Measurements from ENCODE around the gene EMP2. TPM values are rescaled to one million over a fixed set of nuclear protein-coding genes. Genes with fewer than 3 reads are reported as not detected.

EMP2 gene
- polyA plus RNA-seq, 3 donors: not detected

GRCh38 chr16:10538583-10538982 lies 41.8 kb downstream of the EMP2 start:
- H3K27ac Mint-ChIP-seq: no peak overlapping the region
- Histone ChIP-seq H3K4me3 (replicated peaks in 1 of 3; ENCODE audit: low read depth in 2 of 3, low read length in 3 of 3) (no peak overlapping the region), H3K4me2 (replicated peaks; ENCODE audit: extremely low read depth, low read length, poor library complexity, severe bottlenecking) (no peak overlapping the region), H3K36me3 (replicated peaks in 1 of 2; ENCODE audit: control insufficient read depth in 1 of 2, insufficient read depth in 2 of 2, low read length in 2 of 2) (no peaks in the 10 kb centered on the region), H3K79me2 (ENCODE audit: insufficient read depth, low read length) (no peaks in the 10 kb centered on the region), H3K27ac (ENCODE audit: low read depth in 1 of 2, low read length in 2 of 2) (no peak overlapping the region), H3K27me3 (ENCODE audit: control insufficient read depth in 2 of 2, insufficient read depth in 2 of 2, low read length in 2 of 2) (no peaks in the 10 kb centered on the region), H2AFZ (ENCODE audit: insufficient read depth, low read depth, low read length, poor library complexity, severe bottlenecking) (no peak overlapping the region), H3K4me1 (ENCODE audit: control insufficient read depth in 1 of 2, insufficient read depth in 2 of 2, low read length in 2 of 2) (no peaks in the 10 kb centered on the region), H3K9me3 (replicated peaks in 1 of 2; ENCODE audit: control insufficient read depth in 1 of 2, insufficient read depth in 1 of 2, low read length in 2 of 2) (no peaks in the 10 kb centered on the region), H4K20me1 (ENCODE audit: insufficient read depth, low read length) (no peaks in the 10 kb centered on the region), H3K9ac (ENCODE audit: insufficient read depth, low read length, poor library complexity, severe bottlenecking) (no peak overlapping the region)
- peaks cover 0 to 1% (median 0%) of the 10 kb centered on the region in 7 donors for H3K9me3 Mint-ChIP-seq
- H3K4me3 Mint-ChIP-seq: no peak overlapping the region
- H3K36me3 Mint-ChIP-seq: no peaks in the 10 kb centered on the region
- TF ChIP-seq CTCF (IDR thresholded peaks at IDR 0.05): no peak
- intact Hi-C loops (cut with micrococcal nuclease): no loop called here
- WGBS (ENCODE audit: insufficient coverage): 96% methylated on average over 2 of the region's 2 CpGs
- H3K4me1 Mint-ChIP-seq: no peaks in the 10 kb centered on the region
- peaks cover 1 to 7% (median 3%) of the 10 kb centered on the region in 3 donors for H3K27me3 Mint-ChIP-seq (ENCODE audit: low read depth in 3 of 3)
- no peak for DNase-seq

GRCh38 chr16:10537946-10538345 lies 42.5 kb downstream of the EMP2 start:
- no peaks in the 10 kb centered on the region for H3K36me3 ChIP-seq (replicated peaks in 1 of 2; ENCODE audit: control insufficient read depth in 1 of 2, insufficient read depth in 2 of 2, low read length in 2 of 2)
- no peak for TF ChIP-seq CTCF (IDR thresholded peaks at IDR 0.05)
- DNase-seq: no peak
- no peak overlapping the region for H3K9ac ChIP-seq (ENCODE audit: insufficient read depth, low read length, poor library complexity, severe bottlenecking)
- intact Hi-C loops (cut with micrococcal nuclease): no loop called here
- no peaks in the 10 kb centered on the region for H3K4me1 ChIP-seq (ENCODE audit: control insufficient read depth in 1 of 2, insufficient read depth in 2 of 2, low read length in 2 of 2)
- no peak overlapping the region for H3K4me3 Mint-ChIP-seq
- H3K4me3 ChIP-seq (replicated peaks in 1 of 3; ENCODE audit: low read depth in 2 of 3, low read length in 3 of 3): no peak overlapping the region
- H4K20me1 ChIP-seq (ENCODE audit: insufficient read depth, low read length): no peaks in the 10 kb centered on the region
- 100% methylated on average over 12 of the region's 15 CpGs for WGBS (ENCODE audit: insufficient coverage)
- H3K4me1 Mint-ChIP-seq: no peaks in the 10 kb centered on the region
- no peaks in the 10 kb centered on the region for H3K27me3 ChIP-seq (ENCODE audit: control insufficient read depth in 2 of 2, insufficient read depth in 2 of 2, low read length in 2 of 2)
- no peaks in the 10 kb centered on the region for H3K36me3 Mint-ChIP-seq
- H3K27ac ChIP-seq (ENCODE audit: low read depth in 1 of 2, low read length in 2 of 2): no peak overlapping the region
- H3K9me3 Mint-ChIP-seq: peaks cover 0 to 1% (median 0%) of the 10 kb centered on the region in 7 donors
- no peaks in the 10 kb centered on the region for H3K9me3 ChIP-seq (replicated peaks in 1 of 2; ENCODE audit: control insufficient read depth in 1 of 2, insufficient read depth in 1 of 2, low read length in 2 of 2)
- no peak overlapping the region for H2AFZ ChIP-seq (ENCODE audit: insufficient read depth, low read depth, low read length, poor library complexity, severe bottlenecking)
- no peak overlapping the region for H3K27ac Mint-ChIP-seq
- no peaks in the 10 kb centered on the region for H3K79me2 ChIP-seq (ENCODE audit: insufficient read depth, low read length)
- H3K27me3 Mint-ChIP-seq (ENCODE audit: low read depth in 3 of 3): peaks cover 1 to 7% (median 3%) of the 10 kb centered on the region in 3 donors
- no peak overlapping the region for H3K4me2 ChIP-seq (replicated peaks; ENCODE audit: extremely low read depth, low read length, poor library complexity, severe bottlenecking)
